Coronary artery (tissue), 2 donors: Measurements from ENCODE around the gene RAPGEF1.

ENCODE experiments used
- DNase-seq: peaks from one replicate; pipeline ENCODE4 v3.0.0-alpha.2; 2017; ENCODE audit warnings: low spot score
- H3K27ac ChIP-seq, 2 donors: fragments of 200-600 bp; sonication (generic); one replicate each; pipeline ENCODE4 v1.5.1; 2016 to 2019
- H3K4me3 ChIP-seq: fragments of 200-600 bp; sonication (generic); 2 replicates; pipeline ENCODE4 v1.5.1; 2016; ENCODE audit warnings: mild to moderate bottlenecking, moderate library complexity
- TF ChIP-seq, protein P1 (sequence below): fragments of 200-600 bp; sonication (generic); IDR thresholded peaks from one replicate; pipeline ENCODE4 v1.5.1; 2019; ENCODE audit warnings: antibody characterized with exemption

Gene RAPGEF1

GRCh38 chr9:131566158-131566557, 173.7 kb downstream of the RAPGEF1 start:
- H3K27ac ChIP-seq, result no peak overlapping the region
- H3K4me3 ChIP-seq, result no peak overlapping the region
- TF ChIP-seq, protein P1, sequence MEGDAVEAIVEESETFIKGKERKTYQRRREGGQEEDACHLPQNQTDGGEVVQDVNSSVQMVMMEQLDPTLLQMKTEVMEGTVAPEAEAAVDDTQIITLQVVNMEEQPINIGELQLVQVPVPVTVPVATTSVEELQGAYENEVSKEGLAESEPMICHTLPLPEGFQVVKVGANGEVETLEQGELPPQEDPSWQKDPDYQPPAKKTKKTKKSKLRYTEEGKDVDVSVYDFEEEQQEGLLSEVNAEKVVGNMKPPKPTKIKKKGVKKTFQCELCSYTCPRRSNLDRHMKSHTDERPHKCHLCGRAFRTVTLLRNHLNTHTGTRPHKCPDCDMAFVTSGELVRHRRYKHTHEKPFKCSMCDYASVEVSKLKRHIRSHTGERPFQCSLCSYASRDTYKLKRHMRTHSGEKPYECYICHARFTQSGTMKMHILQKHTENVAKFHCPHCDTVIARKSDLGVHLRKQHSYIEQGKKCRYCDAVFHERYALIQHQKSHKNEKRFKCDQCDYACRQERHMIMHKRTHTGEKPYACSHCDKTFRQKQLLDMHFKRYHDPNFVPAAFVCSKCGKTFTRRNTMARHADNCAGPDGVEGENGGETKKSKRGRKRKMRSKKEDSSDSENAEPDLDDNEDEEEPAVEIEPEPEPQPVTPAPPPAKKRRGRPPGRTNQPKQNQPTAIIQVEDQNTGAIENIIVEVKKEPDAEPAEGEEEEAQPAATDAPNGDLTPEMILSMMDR, result no peak
- DNase-seq, result no peak

DNA sequence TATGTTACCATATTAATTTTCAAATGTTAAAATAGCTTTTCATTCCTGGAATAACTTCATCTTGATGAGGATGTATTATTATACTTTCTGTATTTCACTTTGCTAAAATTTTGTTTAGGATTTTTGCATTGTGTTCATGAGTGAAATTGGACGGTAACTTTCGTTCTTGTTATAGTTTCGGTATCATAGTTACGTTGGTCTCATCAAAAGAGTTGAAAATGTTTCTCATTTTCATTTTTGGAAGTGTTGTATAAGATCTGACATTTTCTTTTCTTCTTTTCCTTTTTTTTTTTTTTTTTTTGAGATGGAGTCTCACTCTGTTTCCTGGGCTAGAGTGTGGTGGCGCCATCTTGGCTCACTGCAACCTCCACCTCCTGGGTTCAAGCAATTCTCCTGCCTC, 174.5 kb downstream of the RAPGEF1 start:
- TF ChIP-seq, protein P1, result no peak
- H3K4me3 ChIP-seq, result no peak overlapping the region
- no peak overlapping the region for H3K27ac ChIP-seq
- DNase-seq, result no peak

- no peak overlapping the region for H3K27ac ChIP-seq
- DNase-seq, result no peak
- H3K4me3 ChIP-seq, result no peak overlapping the region
- TF ChIP-seq, protein P1, result no peak
Observed at GRCh38 chr9:131562032-131562959, 177.6 kb downstream of the RAPGEF1 start.

DNA sequence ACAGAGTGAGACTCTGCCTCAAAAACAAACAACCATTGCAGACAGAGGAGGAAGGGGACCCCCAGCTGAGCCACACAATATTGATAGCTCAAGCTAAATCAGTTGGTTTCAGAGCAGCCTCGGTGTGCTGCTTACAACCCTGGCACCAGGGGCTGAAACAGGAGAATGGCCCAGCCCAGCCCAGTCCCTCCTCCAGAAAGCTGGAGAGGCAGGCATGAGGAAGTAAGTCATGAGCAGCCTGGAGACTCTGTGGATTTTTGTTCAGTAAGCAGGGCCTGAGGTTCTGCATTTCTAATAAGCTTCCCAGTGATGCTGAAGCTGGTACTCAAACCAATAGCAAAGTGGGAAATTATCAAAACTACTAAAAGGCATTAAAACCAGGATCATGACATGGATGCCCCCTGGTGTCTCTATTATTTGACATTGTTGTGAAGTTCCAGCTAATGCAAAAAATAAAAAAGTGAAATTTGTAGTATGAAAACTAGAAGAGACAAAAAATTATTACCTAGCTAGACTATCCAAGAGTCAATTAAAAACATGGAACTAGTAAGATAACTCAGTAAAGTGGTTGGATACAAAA, 180.4 kb downstream of the RAPGEF1 start:
- no peak overlapping the region for H3K27ac ChIP-seq
- no peak for DNase-seq
- TF ChIP-seq, protein P1, result no peak
- no peak overlapping the region for H3K4me3 ChIP-seq

- TF ChIP-seq, protein P1, result no peak
- H3K27ac ChIP-seq, result no peak overlapping the region
- no peak for DNase-seq
- H3K4me3 ChIP-seq, result no peak overlapping the region
Observed at GRCh38 chr9:131557855-131558548, 181.9 kb downstream of the RAPGEF1 start.

GRCh38 chr9:131555841-131556673, 183.8 kb downstream of the RAPGEF1 start:
- H3K4me3 ChIP-seq, result no peak overlapping the region
- H3K27ac ChIP-seq, result no peak overlapping the region
- TF ChIP-seq, protein P1, result no peak
- no peak for DNase-seq
